Tibial artery (tissue), 4 donors: ENCODE data around the gene ODAD4.

Experiments used
- DNase-seq, 2 donors: peaks; one replicate each; pipeline ENCODE4 v3.0.0-alpha.2; 2019
- H3K27ac ChIP-seq, 2 donors: fragments of 200-600 bp; sonication (generic) in 1 of 2; 1 replicate in 1 of 2; 2 replicates in 1 of 2; pipeline ENCODE4 v1.5.1; 2018 to 2019; ENCODE audit warnings: mild to moderate bottlenecking in 1 of 2
- H3K27me3 ChIP-seq, 2 donors: fragments of 200-600 bp; sonication (generic) in 1 of 2; one replicate each; pipeline versions ENCODE4 v1.5.1 to v1.6.0; 2016 to 2019
- H3K36me3 ChIP-seq, 3 donors: fragments of 200-600 bp; sonication (generic) in 2 of 3; one replicate each; pipeline ENCODE4 v1.5.1; 2016 to 2019; ENCODE audit warnings: mild to moderate bottlenecking in 2 of 3
- H3K4me1 ChIP-seq, 4 donors: fragments of 200-600 bp; sonication (generic) in 2 of 4; 1 replicate in 3 of 4; 2 replicates in 1 of 4; pipeline ENCODE4 v1.5.1; 2016 to 2019
- H3K4me3 ChIP-seq, 2 donors: fragments of 200-600 bp; sonication (generic) in 1 of 2; 1 replicate in 1 of 2; 2 replicates in 1 of 2; pipeline ENCODE4 v1.5.1; 2018 to 2019; ENCODE audit warnings: mild to moderate bottlenecking in 2 of 2
- H3K9me3 ChIP-seq, 3 donors: fragments of 200-600 bp; sonication (generic) in 1 of 3; one replicate each; pipeline ENCODE4 v1.5.1; 2016 to 2019
- intact Hi-C: fragments of 100-400 bp; cut with DNase I; formaldehyde crosslinking; loops from one replicate; pipeline ENCODE4 v1.15.0; 2023; ENCODE audit warnings: low total_unique reads
- TF ChIP-seq, protein P1 (sequence below), 2 experiments: fragments of 200-600 bp in 1 of 2; fragments of 450-650 bp in 1 of 2; IDR thresholded peaks; one replicate each; pipeline ENCODE4 v1.5.1; 2017 to 2019; ENCODE audit warnings: antibody characterized with exemption in 2 of 2, mild to moderate bottlenecking in 1 of 2, moderate library complexity in 1 of 2

The ODAD4 gene

DNA sequence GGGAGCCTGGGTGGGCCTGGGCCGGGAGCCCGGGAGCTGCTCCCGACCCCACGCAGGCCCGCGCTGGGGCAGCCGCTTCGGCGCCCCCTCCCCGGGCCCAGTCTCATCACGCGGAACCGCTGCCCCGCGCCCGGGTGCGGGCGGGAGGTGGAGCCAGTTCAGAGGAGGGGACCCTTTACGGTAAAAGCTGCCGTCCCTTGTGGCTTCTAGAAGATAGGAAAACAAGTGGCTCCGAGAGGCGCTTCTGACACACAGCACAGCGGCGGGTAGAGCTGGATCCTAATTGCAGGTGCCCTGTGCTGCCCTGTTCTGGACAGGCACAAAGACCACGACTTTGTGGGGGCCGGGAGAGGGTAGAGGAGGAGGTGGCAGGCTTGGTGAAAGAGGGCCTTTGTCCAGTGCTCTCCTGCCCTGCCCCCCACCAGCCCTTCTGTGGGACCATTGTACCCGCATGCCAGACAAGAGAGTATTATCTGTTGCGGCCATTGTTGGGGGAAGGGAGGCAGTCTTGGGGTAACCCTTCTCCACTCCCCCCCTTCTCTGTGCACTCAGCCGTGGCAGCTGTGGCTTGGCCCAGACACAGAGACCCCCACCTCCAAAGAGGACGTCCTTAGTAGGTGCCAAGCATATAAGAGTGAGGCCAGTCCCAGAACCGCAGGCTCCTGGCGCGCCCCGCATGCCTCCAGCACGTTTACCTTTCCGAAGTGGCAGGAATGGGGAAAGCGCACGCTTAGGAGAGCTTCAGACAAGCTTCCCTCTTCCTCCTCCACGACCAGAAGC is 36.9 kb downstream of the ODAD4 start:
- intact Hi-C loops = loop anchor here (10.0 kb wide), 1 partner anchor 147 kb away; the partner anchor contains the start of gene DHX58
- Histone ChIP-seq H3K4me3 (peak overlapping the region; percentile 70 to 90), H3K27ac (peak overlapping the region; percentile 87 to 93), H3K27me3 (no peaks in the 10 kb centered on the region), H3K9me3 (no peaks in the 10 kb centered on the region), H3K4me1 (peaks cover 0 to 57% (median 28%) of the 10 kb centered on the region in 4 donors), H3K36me3 (peaks cover 0 to 38% (median 8%) of the 10 kb centered on the region in 3 donors)
- no peak for DNase-seq
- TF ChIP-seq, protein P1, sequence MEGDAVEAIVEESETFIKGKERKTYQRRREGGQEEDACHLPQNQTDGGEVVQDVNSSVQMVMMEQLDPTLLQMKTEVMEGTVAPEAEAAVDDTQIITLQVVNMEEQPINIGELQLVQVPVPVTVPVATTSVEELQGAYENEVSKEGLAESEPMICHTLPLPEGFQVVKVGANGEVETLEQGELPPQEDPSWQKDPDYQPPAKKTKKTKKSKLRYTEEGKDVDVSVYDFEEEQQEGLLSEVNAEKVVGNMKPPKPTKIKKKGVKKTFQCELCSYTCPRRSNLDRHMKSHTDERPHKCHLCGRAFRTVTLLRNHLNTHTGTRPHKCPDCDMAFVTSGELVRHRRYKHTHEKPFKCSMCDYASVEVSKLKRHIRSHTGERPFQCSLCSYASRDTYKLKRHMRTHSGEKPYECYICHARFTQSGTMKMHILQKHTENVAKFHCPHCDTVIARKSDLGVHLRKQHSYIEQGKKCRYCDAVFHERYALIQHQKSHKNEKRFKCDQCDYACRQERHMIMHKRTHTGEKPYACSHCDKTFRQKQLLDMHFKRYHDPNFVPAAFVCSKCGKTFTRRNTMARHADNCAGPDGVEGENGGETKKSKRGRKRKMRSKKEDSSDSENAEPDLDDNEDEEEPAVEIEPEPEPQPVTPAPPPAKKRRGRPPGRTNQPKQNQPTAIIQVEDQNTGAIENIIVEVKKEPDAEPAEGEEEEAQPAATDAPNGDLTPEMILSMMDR (IDR thresholded peaks at IDR 0.05) = no peak

DNA sequence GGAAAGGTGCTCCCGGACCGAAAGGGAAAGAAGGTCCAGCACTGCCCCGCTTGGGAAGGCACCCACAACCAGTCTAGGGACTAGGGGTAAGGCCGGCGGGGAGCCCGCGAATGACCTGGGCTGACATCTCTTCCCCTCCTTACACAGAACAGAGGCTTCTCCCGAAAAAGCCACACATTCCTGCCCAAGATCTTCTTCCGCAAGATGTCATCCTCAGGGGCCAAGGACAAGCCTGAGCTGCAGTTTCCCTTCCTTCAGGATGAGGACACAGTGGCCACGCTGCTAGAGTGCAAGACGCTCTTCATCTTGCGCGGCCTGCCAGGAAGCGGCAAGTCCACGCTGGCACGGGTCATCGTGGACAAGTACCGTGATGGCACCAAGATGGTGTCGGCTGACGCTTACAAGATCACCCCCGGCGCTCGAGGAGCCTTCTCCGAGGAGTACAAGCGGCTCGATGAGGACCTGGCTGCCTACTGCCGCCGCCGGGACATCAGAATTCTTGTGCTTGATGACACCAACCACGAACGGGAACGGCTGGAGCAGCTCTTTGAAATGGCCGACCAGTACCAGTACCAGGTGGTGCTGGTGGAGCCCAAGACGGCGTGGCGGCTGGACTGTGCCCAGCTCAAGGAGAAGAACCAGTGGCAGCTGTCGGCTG is 37.6 kb downstream of the ODAD4 start:
- Histone ChIP-seq H3K9me3 (no peaks in the 10 kb centered on the region), H3K4me1 (peaks cover 0 to 60% (median 28%) of the 10 kb centered on the region in 4 donors), H3K36me3 (peaks cover 5 to 46% (median 15%) of the 10 kb centered on the region in 3 donors), H3K27ac (peak overlapping the region; percentile 87 to 93), H3K4me3 (peak overlapping the region; percentile 70 to 90), H3K27me3 (no peaks in the 10 kb centered on the region)
- intact Hi-C loops = loop anchor here (10.0 kb wide), 1 partner anchor 147 kb away; the partner anchor contains the start of gene DHX58
- no peak for DNase-seq
- TF ChIP-seq, protein P1 (IDR thresholded peaks at IDR 0.05) = no peak

- peaks cover 11 to 52% (median 21%) of the 10 kb centered on the region in 3 donors for H3K36me3 ChIP-seq
- DNase-seq = no peak
- no peaks in the 10 kb centered on the region for H3K9me3 ChIP-seq
- intact Hi-C loops = loop anchor here (10.0 kb wide), 1 partner anchor 146 kb away; the partner anchor contains the start of gene DHX58
- H3K27me3 ChIP-seq = no peaks in the 10 kb centered on the region
- TF ChIP-seq, protein P1 (IDR thresholded peaks at IDR 0.05) = no peak
- H3K4me1 ChIP-seq = peaks cover 0 to 66% (median 28%) of the 10 kb centered on the region in 4 donors
- H3K27ac ChIP-seq = no peak overlapping the region
- H3K4me3 ChIP-seq = no peak overlapping the region
Observed at GRCh38 chr17:41968676-41969075, 38.3 kb downstream of the ODAD4 start.

DNA sequence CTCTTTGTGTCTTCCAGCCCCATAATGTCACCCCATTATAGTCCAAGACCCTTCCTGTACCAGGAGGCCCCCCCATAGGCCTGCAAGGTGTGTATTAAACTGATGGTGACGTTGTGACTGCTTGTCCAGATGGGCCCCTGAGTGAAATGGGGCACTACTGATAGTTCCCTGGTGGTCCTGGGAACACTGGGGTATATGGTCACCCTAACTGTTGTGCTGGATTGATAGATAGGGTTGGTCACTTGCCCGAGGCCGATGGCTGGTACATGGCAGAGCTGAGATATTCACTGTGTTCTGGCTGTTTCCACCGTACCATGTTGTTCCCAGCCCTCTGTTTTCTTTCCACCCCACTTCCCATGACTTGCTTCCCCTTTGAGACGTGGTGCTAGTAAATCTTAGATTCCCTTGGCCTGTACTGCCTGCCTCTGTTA is 40.5 kb downstream of the ODAD4 start:
- no peak overlapping the region for H3K4me3 ChIP-seq
- H3K27me3 ChIP-seq = no peaks in the 10 kb centered on the region
- no peaks in the 10 kb centered on the region for H3K9me3 ChIP-seq
- TF ChIP-seq, protein P1 (IDR thresholded peaks at IDR 0.05) = no peak
- intact Hi-C loops = no loop called here
- DNase-seq = peak in 1 of 2 donors; percentile 53
- H3K36me3 ChIP-seq = peaks cover 28 to 74% (median 44%) of the 10 kb centered on the region in 3 donors
- H3K4me1 ChIP-seq = peaks cover 0 to 68% (median 21%) of the 10 kb centered on the region in 4 donors
- no peak overlapping the region for H3K27ac ChIP-seq

DNA sequence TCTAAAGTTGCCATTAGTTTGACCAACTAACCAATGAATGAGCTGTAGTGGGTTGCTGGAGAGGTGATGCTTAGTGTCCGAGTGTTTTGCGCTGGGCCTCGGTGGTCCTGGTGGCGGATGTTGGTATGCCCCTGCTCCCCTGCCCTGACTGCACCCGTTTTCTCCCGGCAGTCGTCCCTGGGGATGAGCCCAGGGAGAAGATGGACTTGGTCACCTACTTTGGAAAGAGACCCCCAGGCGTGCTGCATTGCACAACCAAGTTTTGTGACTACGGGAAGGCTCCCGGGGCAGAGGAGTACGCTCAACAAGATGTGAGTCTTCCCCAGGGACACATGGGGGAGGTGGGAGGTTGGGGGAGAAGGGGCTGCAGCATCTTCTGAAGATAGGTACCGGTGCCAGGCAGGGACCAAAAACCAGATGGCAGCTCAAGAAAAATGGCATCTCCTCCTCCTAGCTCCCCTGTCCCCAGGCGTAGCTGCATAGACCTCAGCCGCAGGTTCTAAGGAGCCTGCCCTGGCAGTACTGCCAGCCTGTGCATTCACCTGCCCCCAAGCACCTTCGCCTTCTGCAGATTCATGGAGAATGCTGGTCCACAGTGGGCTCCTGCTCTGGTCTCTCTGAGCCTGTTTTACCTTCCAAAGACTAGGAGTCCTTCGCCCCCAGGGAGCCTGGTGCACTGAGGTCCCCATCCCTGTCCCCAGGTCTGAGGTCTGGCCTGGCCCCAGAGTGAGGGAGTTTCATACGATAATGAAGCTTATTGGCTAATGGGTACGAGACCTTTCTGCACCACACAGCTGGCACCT is 41.5 kb downstream of the ODAD4 start:
- H3K4me1 ChIP-seq = peaks cover 0 to 71% (median 21%) of the 10 kb centered on the region in 4 donors
- H3K27me3 ChIP-seq = no peaks in the 10 kb centered on the region
- DNase-seq = peak in 1 of 2 donors; percentile 54
- H3K9me3 ChIP-seq = no peaks in the 10 kb centered on the region
- no peak overlapping the region for H3K4me3 ChIP-seq
- no peak overlapping the region for H3K27ac ChIP-seq
- TF ChIP-seq, protein P1 (IDR thresholded peaks at IDR 0.05) = no peak
- intact Hi-C loops = no loop called here
- peaks cover 35 to 84% (median 54%) of the 10 kb centered on the region in 3 donors for H3K36me3 ChIP-seq
